Neutrophil (primary cell): Measurements from ENCODE around the gene PTK6.
A peak's percentile ranks its signal among the peaks of the same experiment; 100 is the strongest.

Experiments
- H3K27ac ChIP-seq: fragments of 200-600 bp; sonication (generic); 2 replicates; pipeline ENCODE4 v1.5.1; 2016; ENCODE audit warnings: mild to moderate bottlenecking, moderate library complexity
- H3K27me3 ChIP-seq: fragments of 200-600 bp; sonication (generic); 2 replicates; pipeline ENCODE4 v1.6.0; 2016; ENCODE audit warnings: mild to moderate bottlenecking
- H3K36me3 ChIP-seq: fragments of 200-600 bp; sonication (generic); 2 replicates; pipeline ENCODE4 v1.5.1; 2017
- H3K4me1 ChIP-seq, 2 experiments: fragments of 200-600 bp in 1 of 2; sonication (generic) in 1 of 2; 1 replicate in 1 of 2; 2 replicates in 1 of 2; pipeline versions ENCODE4 v1.5.1 to v1.6.1; 2013 to 2016; ENCODE audit warnings: low read depth in 1 of 2, low read length in 1 of 2, mild to moderate bottlenecking in 1 of 2, moderate library complexity in 1 of 2; ENCODE audit not compliant: control insufficient read depth in 1 of 2, insufficient read depth in 1 of 2
- H3K4me3 ChIP-seq, 2 experiments: fragments of 200-600 bp in 1 of 2; sonication (generic) in 1 of 2; 1 replicate in 1 of 2; 2 replicates in 1 of 2; pipeline ENCODE4 v1.5.1; 2013 to 2016; ENCODE audit warnings: low read depth in 1 of 2, low read length in 1 of 2, mild to moderate bottlenecking in 1 of 2, moderate library complexity in 1 of 2
- H3K9me3 ChIP-seq: fragments of 200-600 bp; sonication (generic); 2 replicates; pipeline ENCODE4 v1.5.1; 2016
- CTCF ChIP-seq: fragments of 200-600 bp; sonication (generic); IDR thresholded peaks from 2 replicates; pipeline ENCODE4 v1.5.1; 2016; ENCODE audit warnings: antibody characterized with exemption

The PTK6 gene

GRCh38 chr20:63567136-63567385 lies 29.9 kb upstream of the PTK6 start:
- H3K27me3 ChIP-seq: peaks cover 11% of the 10 kb centered on the region
- peak overlapping the region; percentile 97 for H3K27ac ChIP-seq
- no peak for TF ChIP-seq CTCF
- H3K9me3 ChIP-seq: no peaks in the 10 kb centered on the region
- H3K4me1 ChIP-seq: peaks cover 39 to 46% of the 10 kb centered on the region in 2 experiments
- peak overlapping the region; percentile 63 to 69 for H3K4me3 ChIP-seq
- H3K36me3 ChIP-seq: peaks cover 85% of the 10 kb centered on the region

DNA sequence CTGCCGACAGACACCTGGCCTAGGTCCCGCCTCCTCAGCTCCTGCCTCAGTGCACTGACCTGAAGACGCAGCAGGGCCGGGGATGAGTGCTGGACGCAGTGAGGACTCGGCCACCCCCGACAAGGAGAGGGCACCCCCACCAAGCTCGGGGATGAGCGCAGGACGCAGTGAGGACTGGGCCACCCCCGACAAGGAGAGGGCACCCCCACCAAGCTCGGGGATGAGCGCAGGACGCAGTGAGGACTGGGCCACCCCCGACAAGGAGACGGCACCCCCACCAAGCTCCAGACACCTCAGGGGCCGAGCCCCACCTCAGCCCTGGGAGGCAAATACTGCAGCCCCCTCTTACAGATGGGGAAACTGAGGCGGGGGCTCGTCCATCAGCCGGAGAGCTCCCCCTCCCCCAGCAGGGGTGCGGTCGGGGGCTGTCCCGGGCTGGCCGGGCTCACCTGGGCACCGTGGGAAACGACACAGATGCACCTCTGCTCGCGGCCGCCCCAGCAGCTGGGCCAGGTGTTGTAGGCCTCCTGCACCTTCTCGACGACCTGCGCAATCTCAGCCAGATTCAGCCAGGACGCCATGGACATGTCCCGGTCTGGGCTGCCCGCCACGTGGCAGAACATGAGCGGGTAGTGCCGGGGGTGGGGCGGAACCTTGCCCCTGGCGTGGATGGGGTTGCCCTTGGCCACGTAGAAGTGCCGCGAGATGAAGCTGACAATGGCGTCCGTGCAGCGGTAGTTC lies 29.4 kb upstream of the PTK6 start:
- Histone ChIP-seq H3K27me3 (peaks cover 10% of the 10 kb centered on the region), H3K4me3 (peak overlapping the region; percentile 63 to 69), H3K9me3 (no peaks in the 10 kb centered on the region), H3K36me3 (peaks cover 87% of the 10 kb centered on the region), H3K4me1 (peaks cover 39 to 45% of the 10 kb centered on the region in 2 experiments), H3K27ac (peak overlapping the region; percentile 97)
- TF ChIP-seq CTCF: no peak

DNA sequence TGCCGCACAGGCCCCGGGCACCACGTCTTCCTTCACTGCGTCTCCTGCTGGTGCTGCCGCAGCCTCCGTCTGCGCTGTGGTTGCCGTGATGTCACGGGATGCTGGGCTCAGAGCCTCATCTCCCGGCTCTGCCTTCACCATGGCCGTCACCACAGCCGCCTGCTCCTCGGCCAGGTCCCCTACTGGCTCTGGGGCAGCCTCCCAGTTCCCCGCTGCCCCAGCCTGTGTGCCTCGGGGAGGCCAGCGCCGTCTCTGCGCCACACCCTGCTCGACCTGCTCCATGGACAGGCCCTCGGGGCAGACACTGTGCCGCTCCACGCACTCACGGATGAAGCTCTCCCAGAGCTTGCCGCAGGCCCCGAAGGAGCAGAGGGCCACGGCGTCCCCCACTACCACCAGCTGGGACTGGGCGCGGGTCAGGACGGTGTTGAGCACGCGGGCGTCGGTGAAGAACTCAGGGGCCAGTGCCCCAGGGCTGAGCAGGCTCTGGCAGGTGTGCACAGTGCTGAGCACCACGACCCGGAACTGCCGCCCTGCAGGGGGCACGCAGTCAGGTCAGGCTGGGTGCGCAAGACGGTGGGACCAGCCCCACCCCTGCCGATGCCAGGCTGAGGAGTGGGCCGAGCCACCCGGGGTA lies 28.6 kb upstream of the PTK6 start:
- Histone ChIP-seq H3K27me3 (peaks cover 10% of the 10 kb centered on the region), H3K9me3 (no peaks in the 10 kb centered on the region), H3K36me3 (peaks cover 93% of the 10 kb centered on the region), H3K4me1 (peaks cover 39 to 43% of the 10 kb centered on the region in 2 experiments), H3K27ac (no peak overlapping the region), H3K4me3 (no peak overlapping the region)
- no peak for TF ChIP-seq CTCF

DNA sequence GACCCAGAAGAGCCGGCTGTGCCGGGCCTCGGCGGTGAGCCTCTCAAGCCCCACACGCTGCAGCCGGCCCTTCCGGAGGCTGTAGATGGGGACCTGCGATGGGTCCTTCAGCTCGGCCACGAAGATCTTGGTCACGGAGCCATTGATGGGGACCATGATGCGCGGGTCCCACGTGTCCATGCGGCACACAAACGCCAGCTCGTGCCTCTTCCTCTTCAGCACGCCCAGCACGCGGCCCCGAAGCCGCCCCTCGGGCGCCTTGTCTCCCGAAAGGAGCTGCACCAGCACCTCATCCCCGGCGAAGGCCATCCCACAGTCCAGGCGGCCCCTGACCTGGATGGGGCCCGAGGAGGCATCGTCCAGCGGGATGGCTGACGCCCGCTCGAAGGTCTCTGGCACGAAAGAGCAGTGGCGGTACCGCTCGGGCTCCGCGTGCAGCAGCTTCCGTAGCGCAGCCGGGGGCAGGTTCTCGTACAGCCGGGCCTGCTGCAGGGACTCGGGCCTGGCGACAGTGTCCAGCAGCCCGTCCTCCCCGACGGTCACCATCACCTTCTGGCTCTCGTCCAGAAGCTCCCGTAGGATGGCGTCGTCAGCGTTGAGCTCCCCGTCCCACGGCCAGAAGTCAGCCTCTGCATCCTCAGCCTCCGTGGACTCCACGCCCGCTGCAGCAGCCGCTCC lies 28.0 kb upstream of the PTK6 start:
- Histone ChIP-seq H3K27me3 (peaks cover 10% of the 10 kb centered on the region), H3K9me3 (no peaks in the 10 kb centered on the region), H3K27ac (no peak overlapping the region), H3K36me3 (peaks cover 93% of the 10 kb centered on the region), H3K4me3 (no peak overlapping the region), H3K4me1 (peaks cover 37% of the 10 kb centered on the region in 2 experiments)
- TF ChIP-seq CTCF: no peak

- TF ChIP-seq CTCF: no peak
- peaks cover 2% of the 10 kb centered on the region for H3K9me3 ChIP-seq
- peaks cover 27 to 28% of the 10 kb centered on the region in 2 experiments for H3K4me1 ChIP-seq
- H3K36me3 ChIP-seq: peaks cover 94% of the 10 kb centered on the region
- no peak overlapping the region for H3K27ac ChIP-seq
- no peak overlapping the region for H3K4me3 ChIP-seq
- peaks cover 10% of the 10 kb centered on the region for H3K27me3 ChIP-seq
Measured at GRCh38 chr20:63564036-63564810, 27.0 kb upstream of the PTK6 start.
